Stimulated activated CD8-positive, alpha-beta memory T cell treated with anti-CD3 and anti-CD28 coated beads, Interleukin-4, amount 100 ng/mL, for 48 hours (primary cell): ENCODE results near the gene PSMA7.

Source experiments
- DNase-seq: peaks from one replicate; pipeline ENCODE4 v3.0.0-alpha.2; 2020

PSMA7 gene

GRCh38 chr20:62143081-62143956 is at the start of gene PSMA7, which contains the start of gene SS18L1:
Gene PSMA7 (minus strand): TSS chr20:62143394. CDS start chr20:62143303, 91 bp downstream.
Gene SS18L1 (plus strand): TSS chr20:62143769. CDS start chr20:62143821, 52 bp downstream.
- DNase-seq = peak; percentile 88

GRCh38 chr20:62192635-62193034 is 49.4 kb upstream of the PSMA7 start:
- no peak for DNase-seq

GRCh38 chr20:62191781-62192559 is 48.8 kb upstream of the PSMA7 start:
- DNase-seq = no peak

GRCh38 chr20:62190639-62191411 is 47.6 kb upstream of the PSMA7 start:
- DNase-seq = no peak

- DNase-seq = no peak
These were observed 44.0 kb upstream of the PSMA7 start for GRCh38 chr20:62186887-62187866.

- no peak for DNase-seq
These were observed 42.9 kb upstream of the PSMA7 start for GRCh38 chr20:62186096-62186426.

GRCh38 chr20:62183426-62184142 is 40.4 kb upstream of the PSMA7 start:
- no peak for DNase-seq

- DNase-seq = peak; percentile 95
These were observed 39.6 kb upstream of the PSMA7 start, which contains the start of gene MTG2 for GRCh38 chr20:62182469-62183425. Gene MTG2 (plus strand): TSS chr20:62183028. CDS start chr20:62193421, 10,393 bp downstream.

GRCh38 chr20:62181808-62182207 is 38.6 kb upstream of the PSMA7 start:
- DNase-seq = no peak

GRCh38 chr20:62179162-62179504 is 35.9 kb upstream of the PSMA7 start:
- no peak for DNase-seq

- DNase-seq = no peak
These were observed 35.3 kb upstream of the PSMA7 start for GRCh38 chr20:62178316-62179161.

GRCh38 chr20:62177307-62177706 is 34.1 kb upstream of the PSMA7 start:
- no peak for DNase-seq

GRCh38 chr20:62176866-62177265 is 33.7 kb upstream of the PSMA7 start:
- DNase-seq = no peak

GRCh38 chr20:62175711-62176110 is 32.5 kb upstream of the PSMA7 start:
- no peak for DNase-seq

GRCh38 chr20:62174870-62175624 is 31.9 kb upstream of the PSMA7 start:
- DNase-seq = no peak

GRCh38 chr20:62174021-62174804 is 31.0 kb upstream of the PSMA7 start:
- no peak for DNase-seq

GRCh38 chr20:62172666-62173065 is 29.5 kb upstream of the PSMA7 start:
- DNase-seq = no peak
